Choroid plexus epithelial cell (primary cell): Measurements from ENCODE around the gene RPS10.
A peak's percentile ranks its signal among the peaks of the same experiment; 100 is the strongest.

Experiments
- DNase-seq: peaks from one replicate; pipeline ENCODE4 v3.0.0-alpha.2; 2010; ENCODE audit warnings: low read depth
- H3K4me3 ChIP-seq: 2 replicates; pipeline ENCODE4 v1.5.1; 2011; ENCODE audit warnings: low read depth, mild to moderate bottlenecking, control low read depth, low read length, moderate library complexity
- TF ChIP-seq, protein P1 (sequence below): conservative IDR thresholded peaks from 2 replicates; pipeline ENCODE4 v1.5.1; 2011; ENCODE audit warnings: low read depth, mild to moderate bottlenecking, control low read depth, inconsistent platforms, low read length, moderate library complexity

Gene RPS10

DNA sequence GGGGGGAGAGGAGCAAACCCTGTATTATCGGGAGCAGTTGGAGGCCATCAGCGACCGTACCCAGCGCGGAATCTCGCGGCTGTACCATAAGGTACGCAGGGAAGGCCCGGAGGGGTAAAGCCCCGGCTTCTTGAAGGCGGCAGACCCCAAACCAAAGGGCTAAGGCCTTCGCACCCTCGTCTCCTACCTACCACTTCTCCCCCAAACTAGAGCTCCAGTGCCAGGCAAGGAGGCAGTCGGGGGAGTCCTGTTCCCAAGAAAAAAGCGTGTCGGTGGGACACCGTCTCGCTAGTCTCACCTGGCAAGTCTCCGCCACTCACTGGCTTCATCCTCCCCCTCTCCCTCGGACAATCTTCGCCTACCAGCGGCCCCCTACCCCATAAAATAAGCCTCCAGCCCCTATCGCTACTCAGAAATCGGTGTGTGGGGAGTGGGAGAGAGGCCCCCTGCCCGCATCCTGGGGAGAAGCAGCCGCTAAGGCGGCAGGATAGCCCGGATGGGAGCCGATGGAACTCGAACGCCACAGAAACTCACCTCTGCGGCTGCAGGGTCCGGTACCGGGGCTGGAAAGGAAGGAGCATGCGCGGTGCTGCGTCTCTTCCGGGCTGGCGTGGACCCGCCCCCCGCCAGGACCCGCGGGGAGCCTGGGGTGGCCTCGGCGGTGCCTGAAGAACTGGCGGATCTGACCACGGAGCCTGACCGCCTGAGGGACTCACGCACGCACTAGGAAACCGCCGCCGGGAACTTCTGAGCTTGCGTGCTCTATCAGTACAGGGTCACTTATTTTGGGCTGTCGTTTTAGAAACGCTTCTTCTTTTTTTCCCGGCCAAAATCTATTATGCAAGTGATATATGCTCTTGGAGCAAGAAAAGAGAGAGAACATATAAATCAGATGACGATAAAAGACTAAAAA is at the start of gene RPS10:
TSS of gene RPS10 (minus strand) at position 572 of the 913 bp plus-strand sequence. CDS start 848 bp downstream, outside the sequence.
- DNase-seq: peak; percentile 95
- TF ChIP-seq, protein P1, sequence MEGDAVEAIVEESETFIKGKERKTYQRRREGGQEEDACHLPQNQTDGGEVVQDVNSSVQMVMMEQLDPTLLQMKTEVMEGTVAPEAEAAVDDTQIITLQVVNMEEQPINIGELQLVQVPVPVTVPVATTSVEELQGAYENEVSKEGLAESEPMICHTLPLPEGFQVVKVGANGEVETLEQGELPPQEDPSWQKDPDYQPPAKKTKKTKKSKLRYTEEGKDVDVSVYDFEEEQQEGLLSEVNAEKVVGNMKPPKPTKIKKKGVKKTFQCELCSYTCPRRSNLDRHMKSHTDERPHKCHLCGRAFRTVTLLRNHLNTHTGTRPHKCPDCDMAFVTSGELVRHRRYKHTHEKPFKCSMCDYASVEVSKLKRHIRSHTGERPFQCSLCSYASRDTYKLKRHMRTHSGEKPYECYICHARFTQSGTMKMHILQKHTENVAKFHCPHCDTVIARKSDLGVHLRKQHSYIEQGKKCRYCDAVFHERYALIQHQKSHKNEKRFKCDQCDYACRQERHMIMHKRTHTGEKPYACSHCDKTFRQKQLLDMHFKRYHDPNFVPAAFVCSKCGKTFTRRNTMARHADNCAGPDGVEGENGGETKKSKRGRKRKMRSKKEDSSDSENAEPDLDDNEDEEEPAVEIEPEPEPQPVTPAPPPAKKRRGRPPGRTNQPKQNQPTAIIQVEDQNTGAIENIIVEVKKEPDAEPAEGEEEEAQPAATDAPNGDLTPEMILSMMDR: no peak
- H3K4me3 ChIP-seq: peak within 1 kb of the TSS; percentile 94

DNA sequence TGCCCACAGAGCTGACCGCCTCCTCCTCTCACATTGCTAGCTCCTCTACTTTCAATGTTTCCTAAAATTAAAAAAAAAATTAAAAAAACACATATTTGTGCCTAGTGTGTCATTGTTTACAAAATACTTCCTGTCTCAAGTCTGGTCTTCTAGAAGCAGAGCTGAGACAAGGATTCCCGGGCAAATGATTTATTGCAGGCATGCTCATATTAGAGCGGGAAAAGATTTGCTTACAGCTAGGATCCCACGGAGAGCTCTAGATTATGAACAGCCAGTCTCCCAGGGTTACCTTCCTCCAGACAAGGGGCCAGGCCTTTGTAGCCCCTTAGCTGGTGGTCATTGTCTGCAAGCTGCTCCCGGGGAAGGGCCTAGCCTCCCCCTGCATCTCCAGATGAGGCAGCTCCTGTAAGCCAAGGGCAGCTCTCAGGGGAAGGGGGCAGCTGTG is 49.4 kb upstream of the RPS10 start:
- TF ChIP-seq, protein P1: no peak
- peak; percentile 18 for DNase-seq
- no peak overlapping the region for H3K4me3 ChIP-seq

DNA sequence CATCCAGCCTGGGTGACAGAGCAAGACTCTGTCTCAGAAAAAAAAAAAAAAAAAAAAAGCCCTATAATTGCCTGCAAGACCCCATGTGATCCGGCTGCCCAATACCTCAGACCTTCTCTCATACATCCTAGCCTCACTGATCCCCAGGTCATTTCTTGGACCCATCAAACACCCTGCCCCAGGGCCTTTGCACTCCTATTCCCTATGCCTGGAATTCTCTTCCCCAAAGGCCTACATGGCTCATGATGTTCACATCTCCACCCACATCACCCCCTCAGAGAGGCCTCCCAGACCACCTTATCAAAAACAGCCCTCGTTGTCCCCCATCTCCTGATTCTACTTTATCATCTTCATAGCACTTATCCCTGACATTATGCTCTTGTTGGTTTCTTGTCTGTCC is 48.9 kb upstream of the RPS10 start:
- H3K4me3 ChIP-seq: no peak overlapping the region
- TF ChIP-seq, protein P1: no peak
- DNase-seq: no peak

DNA sequence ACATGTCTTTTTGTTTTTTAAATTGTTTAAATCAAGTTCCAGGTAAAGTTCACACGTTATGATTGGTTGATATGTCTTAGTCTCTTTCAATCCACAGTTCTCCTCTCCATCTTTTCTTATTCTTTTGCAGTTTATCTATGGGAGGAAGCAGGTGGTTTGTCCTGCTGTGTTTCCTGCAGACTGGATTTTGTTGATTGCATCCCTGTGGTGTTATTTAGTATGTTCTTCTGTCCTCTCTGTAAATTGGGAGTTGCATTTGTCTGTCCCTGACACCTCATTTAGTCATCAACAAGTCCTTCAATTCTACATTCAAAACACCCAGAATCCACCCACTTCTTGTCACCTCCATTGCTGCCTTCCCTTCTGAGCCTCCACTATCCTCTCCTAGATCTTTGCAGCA is 48.1 kb upstream of the RPS10 start:
- TF ChIP-seq, protein P1: no peak
- DNase-seq: no peak
- H3K4me3 ChIP-seq: no peak overlapping the region

DNA sequence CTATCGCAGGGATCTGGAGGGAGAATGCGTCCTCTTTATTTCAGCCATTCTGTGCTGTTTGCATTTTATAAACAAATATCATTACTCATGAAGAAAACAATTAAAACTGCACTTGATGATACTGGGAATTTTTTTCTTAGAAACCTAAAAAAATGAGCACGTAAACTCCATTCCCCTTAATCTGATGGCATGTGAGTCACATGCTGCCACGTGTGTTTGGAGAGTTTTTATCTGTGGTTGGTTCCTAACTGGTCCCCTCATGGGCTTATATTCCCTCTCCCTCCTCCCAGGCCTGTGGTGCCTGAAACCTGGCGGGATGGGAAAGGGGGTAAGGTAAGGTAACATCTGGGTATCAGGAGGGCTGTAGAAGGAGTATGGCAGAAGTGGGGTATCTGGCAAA is 46.6 kb upstream of the RPS10 start:
- TF ChIP-seq, protein P1: no peak
- no peak for DNase-seq
- no peak overlapping the region for H3K4me3 ChIP-seq

DNA sequence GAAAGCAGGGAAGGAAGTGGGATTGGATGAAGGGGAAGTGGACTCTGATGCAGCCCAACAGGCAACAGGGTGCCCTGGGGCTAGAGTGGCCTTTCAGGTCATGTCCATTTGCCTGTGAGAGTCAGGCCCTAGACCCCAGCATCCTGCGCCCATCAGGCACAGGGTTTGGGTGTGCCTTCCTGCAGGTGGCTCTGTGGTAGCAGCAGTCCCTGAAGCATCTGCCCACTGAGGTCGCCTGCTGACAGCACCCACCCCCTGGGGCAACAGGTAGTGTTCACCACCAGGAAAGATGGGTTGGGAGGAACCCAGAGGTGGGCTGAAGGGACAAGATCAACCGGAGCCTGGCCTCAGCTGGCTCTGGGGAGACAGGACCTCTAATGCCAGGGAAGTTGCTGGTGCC is 43.6 kb upstream of the RPS10 start:
- DNase-seq: no peak
- TF ChIP-seq, protein P1: no peak
- no peak overlapping the region for H3K4me3 ChIP-seq
